Measurements from ENCODE around the gene TRMT112.

- TF ChIP-seq CTCF (IDR thresholded peaks at IDR 0.05) (no peak), TCF7L2 (IDR thresholded peaks at IDR 0.05; ENCODE audit: low read depth, low read length) (no peak), REST (IDR thresholded peaks at IDR 0.05; ENCODE audit: insufficient read depth in 1 of 2, low read depth in 2 of 2, low read length in 1 of 2) (no peak)
These were observed 43.1 kb upstream of the TRMT112 start for GRCh38 chr11:64360448-64360921.
